Measurements from ENCODE around the gene PRKAR1B.

- no peak for TF ChIP-seq CTCF (IDR thresholded peaks at IDR 0.05)
- no peak for TF ChIP-seq POLR2AphosphoS5 (IDR thresholded peaks at IDR 0.05)
- no peak for TF ChIP-seq POLR2A (IDR thresholded peaks at IDR 0.05)
- no peak for TF ChIP-seq EP300 (IDR thresholded peaks at IDR 0.05)
These were observed 56.3 kb downstream of the PRKAR1B start for GRCh38 chr7:670501-671390.

All from sigmoid colon (tissue), 4 donors.